Choroid plexus epithelial cell (primary cell): ENCODE results near the gene SEPHS2.

Experiments used
- DNase-seq: peaks from one replicate; pipeline ENCODE4 v3.0.0-alpha.2; 2010; ENCODE audit warnings: low read depth
- H3K4me3 ChIP-seq: 2 replicates; pipeline ENCODE4 v1.5.1; 2011; ENCODE audit warnings: low read depth, mild to moderate bottlenecking, control low read depth, low read length, moderate library complexity
- TF ChIP-seq, protein P1 (sequence below): conservative IDR thresholded peaks from 2 replicates; pipeline ENCODE4 v1.5.1; 2011; ENCODE audit warnings: low read depth, mild to moderate bottlenecking, control low read depth, inconsistent platforms, low read length, moderate library complexity

SEPHS2 gene

DNA sequence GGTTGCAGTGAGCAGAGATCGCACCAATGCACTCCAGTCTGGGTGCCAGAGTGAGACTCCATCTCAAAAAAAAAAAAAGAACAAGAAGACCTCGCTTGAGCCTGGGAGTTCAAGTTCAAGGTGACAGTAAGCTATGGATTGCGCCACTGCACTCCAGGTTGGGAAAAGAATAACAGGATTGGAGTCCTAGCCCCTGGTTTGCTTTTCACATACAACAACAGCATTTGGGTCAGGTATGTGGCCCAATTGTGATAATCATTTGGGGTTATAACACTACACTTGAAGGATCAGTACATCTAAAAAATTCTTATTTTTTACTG is 3.4 kb upstream of the SEPHS2 start:
- no peak for DNase-seq
- no peak overlapping the region for H3K4me3 ChIP-seq
- TF ChIP-seq, protein P1, sequence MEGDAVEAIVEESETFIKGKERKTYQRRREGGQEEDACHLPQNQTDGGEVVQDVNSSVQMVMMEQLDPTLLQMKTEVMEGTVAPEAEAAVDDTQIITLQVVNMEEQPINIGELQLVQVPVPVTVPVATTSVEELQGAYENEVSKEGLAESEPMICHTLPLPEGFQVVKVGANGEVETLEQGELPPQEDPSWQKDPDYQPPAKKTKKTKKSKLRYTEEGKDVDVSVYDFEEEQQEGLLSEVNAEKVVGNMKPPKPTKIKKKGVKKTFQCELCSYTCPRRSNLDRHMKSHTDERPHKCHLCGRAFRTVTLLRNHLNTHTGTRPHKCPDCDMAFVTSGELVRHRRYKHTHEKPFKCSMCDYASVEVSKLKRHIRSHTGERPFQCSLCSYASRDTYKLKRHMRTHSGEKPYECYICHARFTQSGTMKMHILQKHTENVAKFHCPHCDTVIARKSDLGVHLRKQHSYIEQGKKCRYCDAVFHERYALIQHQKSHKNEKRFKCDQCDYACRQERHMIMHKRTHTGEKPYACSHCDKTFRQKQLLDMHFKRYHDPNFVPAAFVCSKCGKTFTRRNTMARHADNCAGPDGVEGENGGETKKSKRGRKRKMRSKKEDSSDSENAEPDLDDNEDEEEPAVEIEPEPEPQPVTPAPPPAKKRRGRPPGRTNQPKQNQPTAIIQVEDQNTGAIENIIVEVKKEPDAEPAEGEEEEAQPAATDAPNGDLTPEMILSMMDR, result no peak

- DNase-seq, result no peak
- TF ChIP-seq, protein P1, result no peak
- no peak overlapping the region for H3K4me3 ChIP-seq
Observed at GRCh38 chr16:30447512-30448226, 2.0 kb upstream of the SEPHS2 start.

DNA sequence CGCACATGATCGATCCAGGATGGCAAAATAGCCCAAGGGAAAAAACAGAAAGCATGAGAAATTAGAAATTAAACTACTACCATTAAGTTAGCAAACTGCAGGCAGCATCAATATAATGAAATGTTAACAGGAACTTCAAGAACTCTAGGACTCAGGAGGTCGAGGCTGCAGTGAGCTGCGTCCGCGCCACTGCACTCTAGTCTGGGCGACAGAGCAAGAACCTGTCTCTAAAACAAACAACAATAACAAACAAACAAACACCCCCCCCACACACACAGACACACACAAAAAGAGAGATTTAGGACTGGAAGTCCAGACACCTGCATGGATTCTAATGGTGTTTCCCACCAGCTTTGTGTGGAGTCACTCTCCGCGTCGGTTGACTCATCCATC is 525 bp upstream of the SEPHS2 start:
- no peak for DNase-seq
- peak overlapping the region; percentile 94 for H3K4me3 ChIP-seq

GRCh38 chr16:30445149-30445407 is 596 bp downstream of the SEPHS2 start:
- TF ChIP-seq, protein P1, result no peak
- H3K4me3 ChIP-seq, result peak overlapping the region; percentile 94
- DNase-seq, result no peak

More for the DNA sequence above, 525 bp upstream of the SEPHS2 start:
- TF ChIP-seq, protein P1, result no peak

DNA sequence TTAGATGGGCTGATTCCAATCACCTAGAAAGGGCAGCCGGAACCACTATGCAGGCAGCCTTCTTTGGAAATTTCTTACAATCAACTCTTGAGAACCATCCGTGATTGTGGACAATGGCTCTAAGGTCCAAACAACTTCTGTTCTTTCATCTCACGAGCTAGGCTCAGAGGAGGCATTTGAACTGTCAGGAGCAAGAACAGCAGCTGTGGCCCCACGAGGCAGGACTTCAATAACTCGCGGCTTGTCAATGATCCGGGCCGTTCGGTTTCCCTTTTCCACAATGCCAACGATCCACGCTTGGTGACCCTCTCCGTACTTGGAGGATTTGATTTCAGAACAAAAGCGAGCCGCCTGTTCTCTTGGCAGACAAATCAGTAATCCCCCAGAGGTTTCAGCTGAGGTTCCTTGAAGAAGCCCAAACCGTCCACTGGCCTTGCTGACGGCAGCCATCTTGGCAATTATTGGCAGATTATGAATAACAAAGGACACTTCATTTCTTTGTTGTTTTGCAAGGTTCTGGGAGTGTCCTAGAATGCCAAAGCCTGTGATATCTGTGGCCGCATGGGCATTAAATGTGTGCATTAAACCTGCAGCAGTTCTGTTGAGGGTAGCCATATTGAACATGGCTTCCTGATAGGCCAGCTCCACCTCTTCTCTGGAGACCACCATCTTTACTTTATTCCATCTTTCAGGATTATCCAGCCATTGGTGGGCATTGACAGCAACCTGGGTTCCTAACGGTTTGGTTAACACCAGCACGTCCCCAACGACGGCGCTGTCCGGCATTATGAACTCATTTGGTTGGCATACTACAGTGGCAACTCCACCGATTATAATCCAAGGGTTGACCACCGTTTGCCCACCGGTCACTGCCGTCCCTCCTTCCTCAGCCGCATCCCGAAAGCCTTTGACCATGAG is 1.2 kb downstream of the SEPHS2 start:
- no peak for DNase-seq
- H3K4me3 ChIP-seq, result peak overlapping the region; percentile 94
- TF ChIP-seq, protein P1, result no peak

- no peak overlapping the region for H3K4me3 ChIP-seq
- DNase-seq, result no peak
- TF ChIP-seq, protein P1, result no peak
Observed at GRCh38 chr16:30443631-30444030, 2.0 kb downstream of the SEPHS2 start.

- TF ChIP-seq, protein P1, result no peak
- no peak for DNase-seq
Observed at GRCh38 chr16:30439720-30440348, 5.8 kb downstream of the SEPHS2 start.

More at GRCh38 chr16:30439720-30440348, 5.8 kb downstream of the SEPHS2 start:
- H3K4me3 ChIP-seq, result no peak overlapping the region
